DOHH2 (cell line): ENCODE measurements around the gene C10orf62.

Source experiments
- EZH2phosphoT487 ChIP-seq: fragments of 200-600 bp; sonication (generic); IDR thresholded peaks from 2 replicates; pipeline ENCODE4 v1.6.1; 2017; ENCODE audit warnings: borderline replicate concordance, mild to moderate bottlenecking, antibody characterized with exemption, low read length, moderate library complexity, mixed read lengths
- TF ChIP-seq, protein P1 (sequence below): fragments of 200-600 bp; sonication (generic); IDR thresholded peaks from one replicate; pipeline ENCODE4 v1.5.1; 2014; ENCODE audit warnings: antibody characterized with exemption, mild to moderate bottlenecking, low read depth, low read length; ENCODE audit not compliant: poor library complexity, severe bottlenecking

DNA sequence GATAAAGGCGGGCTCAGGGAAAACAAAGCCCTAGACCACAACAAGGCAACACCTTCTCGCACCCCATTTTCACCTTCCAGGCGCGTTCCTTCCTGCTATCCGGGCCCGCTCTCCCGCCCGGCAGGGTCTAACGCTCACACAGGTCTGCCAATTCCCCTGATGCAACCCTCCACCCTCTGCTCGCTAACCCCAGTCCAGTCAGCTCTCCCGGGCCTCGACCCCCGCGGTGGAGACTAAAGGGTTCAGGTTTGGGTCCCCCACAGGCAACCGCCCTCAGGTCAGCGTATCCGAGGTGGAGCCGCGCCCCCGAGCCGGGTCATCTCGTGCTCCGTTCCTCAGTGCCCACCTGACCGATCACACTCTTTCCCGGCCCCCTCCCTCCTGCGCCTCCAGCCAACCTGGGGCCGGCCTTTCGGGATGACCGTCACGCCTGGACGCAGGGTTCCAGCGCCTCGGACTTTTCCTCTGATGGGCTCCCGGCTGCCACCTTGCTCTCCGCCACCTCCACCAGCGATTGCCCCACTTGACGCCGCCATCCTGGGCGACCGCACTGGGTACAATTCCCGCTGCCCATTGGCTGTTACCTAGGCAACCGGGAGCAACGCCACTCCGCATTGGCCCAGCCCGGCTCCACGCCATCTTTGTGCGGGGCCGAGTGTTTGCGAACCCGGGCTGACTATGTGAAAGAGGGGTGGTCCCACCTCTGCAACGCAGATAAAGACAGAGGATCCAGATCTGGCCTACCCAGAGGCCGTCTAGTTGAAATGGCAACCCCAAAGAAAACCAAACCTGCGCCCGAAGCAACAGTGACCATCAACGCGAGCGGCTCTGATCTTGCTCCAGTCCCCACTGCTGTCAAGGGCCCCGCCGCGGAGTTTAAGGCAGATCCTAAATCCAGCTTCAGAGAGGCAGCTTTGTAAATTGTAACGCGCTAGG, 43.7 kb downstream of the C10orf62 start, which contains the start of gene MORN4:
- TF ChIP-seq, protein P1, sequence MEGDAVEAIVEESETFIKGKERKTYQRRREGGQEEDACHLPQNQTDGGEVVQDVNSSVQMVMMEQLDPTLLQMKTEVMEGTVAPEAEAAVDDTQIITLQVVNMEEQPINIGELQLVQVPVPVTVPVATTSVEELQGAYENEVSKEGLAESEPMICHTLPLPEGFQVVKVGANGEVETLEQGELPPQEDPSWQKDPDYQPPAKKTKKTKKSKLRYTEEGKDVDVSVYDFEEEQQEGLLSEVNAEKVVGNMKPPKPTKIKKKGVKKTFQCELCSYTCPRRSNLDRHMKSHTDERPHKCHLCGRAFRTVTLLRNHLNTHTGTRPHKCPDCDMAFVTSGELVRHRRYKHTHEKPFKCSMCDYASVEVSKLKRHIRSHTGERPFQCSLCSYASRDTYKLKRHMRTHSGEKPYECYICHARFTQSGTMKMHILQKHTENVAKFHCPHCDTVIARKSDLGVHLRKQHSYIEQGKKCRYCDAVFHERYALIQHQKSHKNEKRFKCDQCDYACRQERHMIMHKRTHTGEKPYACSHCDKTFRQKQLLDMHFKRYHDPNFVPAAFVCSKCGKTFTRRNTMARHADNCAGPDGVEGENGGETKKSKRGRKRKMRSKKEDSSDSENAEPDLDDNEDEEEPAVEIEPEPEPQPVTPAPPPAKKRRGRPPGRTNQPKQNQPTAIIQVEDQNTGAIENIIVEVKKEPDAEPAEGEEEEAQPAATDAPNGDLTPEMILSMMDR = no peak
- TF ChIP-seq EZH2phosphoT487 = no peak
